ENCODE results near the gene ANKS1A. TPM values are rescaled to one million over a fixed set of nuclear protein-coding genes. Genes with fewer than 3 reads are reported as not detected.

The ANKS1A gene
- total RNA-seq, 4 donors from 2014 or later: 5.3 to 8.6 (median 7.0) TPM

DNA sequence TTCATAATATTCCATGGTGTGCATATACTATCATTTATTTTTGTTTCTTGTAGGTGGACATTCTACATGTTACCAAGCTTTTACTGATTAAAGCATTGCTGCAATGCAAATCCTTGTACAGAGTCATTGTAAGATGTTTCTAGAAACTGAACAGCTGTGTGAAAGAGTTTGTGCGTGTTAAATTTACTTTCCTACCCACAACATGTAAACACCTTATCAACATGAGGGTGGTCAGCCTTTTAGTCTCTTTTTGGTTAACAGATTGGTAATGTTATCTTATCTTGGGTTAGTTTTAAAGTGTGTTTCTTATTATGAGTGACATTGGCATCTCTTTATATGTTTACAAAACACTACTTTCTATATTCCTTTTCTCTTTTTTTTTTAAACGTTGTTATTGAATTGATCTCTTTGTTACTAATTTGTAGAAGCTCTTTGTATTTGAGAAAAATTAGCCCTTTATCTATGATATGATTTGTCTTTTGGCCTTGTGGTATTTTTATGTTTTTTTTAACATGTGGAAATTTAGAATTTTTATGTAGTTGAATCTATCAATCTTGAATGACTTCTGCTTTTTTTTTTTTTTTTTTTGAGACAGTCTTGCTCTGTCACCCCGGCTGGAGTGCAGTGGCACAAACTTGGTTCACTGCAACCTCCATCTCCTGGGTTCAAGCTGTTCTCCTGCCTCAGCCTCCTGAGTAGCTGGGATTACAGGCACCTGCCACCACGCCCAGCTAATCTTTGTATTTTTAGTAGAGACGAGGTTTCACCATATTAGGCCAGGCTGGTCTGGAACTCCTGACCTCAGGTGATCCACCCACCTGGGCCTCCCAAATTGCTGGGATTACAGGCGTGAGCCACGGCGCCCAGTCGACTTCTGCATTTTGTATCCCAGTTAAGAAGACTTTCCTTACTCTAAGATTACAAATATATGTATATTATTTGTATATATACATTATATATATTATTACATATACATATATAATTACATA, 140.0 kb downstream of the ANKS1A start:
- no peaks in the 10 kb centered on the region for H3K36me3 ChIP-seq
- H3K9me3 ChIP-seq: no peaks in the 10 kb centered on the region
- H3K4me3 ChIP-seq: no peak overlapping the region
- H3K27me3 ChIP-seq: no peaks in the 10 kb centered on the region
- peaks cover 31 to 47% of the 10 kb centered on the region in 2 donors for H3K4me1 ChIP-seq
- intact Hi-C loops (cut with DNase I; ENCODE audit: low total_unique reads) (no loop called here), in situ Hi-C loops (cut with MboI; ENCODE audit: low sequenced_read_pairs in 4 of 4) (no loop called here)
- DNase-seq (no peak), ATAC-seq (no peak)
- peak overlapping the region in 3 of 4 donors; percentile 38 to 59 (median 40) for H3K27ac ChIP-seq
- no peak for TF ChIP-seq POLR2A (IDR thresholded peaks at IDR 0.05)
- TF ChIP-seq, protein P1, sequence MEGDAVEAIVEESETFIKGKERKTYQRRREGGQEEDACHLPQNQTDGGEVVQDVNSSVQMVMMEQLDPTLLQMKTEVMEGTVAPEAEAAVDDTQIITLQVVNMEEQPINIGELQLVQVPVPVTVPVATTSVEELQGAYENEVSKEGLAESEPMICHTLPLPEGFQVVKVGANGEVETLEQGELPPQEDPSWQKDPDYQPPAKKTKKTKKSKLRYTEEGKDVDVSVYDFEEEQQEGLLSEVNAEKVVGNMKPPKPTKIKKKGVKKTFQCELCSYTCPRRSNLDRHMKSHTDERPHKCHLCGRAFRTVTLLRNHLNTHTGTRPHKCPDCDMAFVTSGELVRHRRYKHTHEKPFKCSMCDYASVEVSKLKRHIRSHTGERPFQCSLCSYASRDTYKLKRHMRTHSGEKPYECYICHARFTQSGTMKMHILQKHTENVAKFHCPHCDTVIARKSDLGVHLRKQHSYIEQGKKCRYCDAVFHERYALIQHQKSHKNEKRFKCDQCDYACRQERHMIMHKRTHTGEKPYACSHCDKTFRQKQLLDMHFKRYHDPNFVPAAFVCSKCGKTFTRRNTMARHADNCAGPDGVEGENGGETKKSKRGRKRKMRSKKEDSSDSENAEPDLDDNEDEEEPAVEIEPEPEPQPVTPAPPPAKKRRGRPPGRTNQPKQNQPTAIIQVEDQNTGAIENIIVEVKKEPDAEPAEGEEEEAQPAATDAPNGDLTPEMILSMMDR (IDR thresholded peaks at IDR 0.05 in 4 of 5, conservative IDR thresholded peaks at IDR 0.05 in 1 of 5): no peak

DNA sequence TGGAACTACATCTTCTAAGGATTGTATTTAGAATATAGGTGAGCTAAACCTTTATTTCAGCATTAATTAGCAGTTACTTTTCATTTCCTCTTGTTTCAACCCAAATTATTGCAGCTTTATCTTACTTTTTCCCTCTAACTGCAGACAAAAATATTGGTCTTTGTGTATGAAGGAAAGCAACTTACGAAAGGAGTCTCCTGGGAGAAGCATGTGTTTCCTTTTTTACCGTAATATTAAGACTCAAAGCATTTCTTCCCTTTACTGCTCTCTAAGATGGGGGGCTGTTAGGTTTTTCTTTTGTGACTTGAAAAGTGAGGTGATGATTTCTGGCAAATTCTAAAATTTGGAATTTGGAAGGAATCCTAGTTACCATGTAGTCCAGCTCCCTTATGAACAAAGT, 141.0 kb downstream of the ANKS1A start:
- DNase-seq: no peak
- peak in 1 of 2 donors; percentile 43 for ATAC-seq
- Histone ChIP-seq H3K4me3 (no peak overlapping the region), H3K27me3 (no peaks in the 10 kb centered on the region), H3K36me3 (no peaks in the 10 kb centered on the region), H3K9me3 (no peaks in the 10 kb centered on the region), H3K4me1 (peaks cover 31 to 47% of the 10 kb centered on the region in 2 donors), H3K27ac (peak overlapping the region; percentile 12 to 59 (median 36))
- intact Hi-C loops (cut with DNase I; ENCODE audit: low total_unique reads) (no loop called here), in situ Hi-C loops (cut with MboI; ENCODE audit: low sequenced_read_pairs in 4 of 4) (no loop called here)
- TF ChIP-seq, protein P1 (IDR thresholded peaks at IDR 0.05 in 4 of 5, conservative IDR thresholded peaks at IDR 0.05 in 1 of 5): no peak
- no peak for TF ChIP-seq POLR2A (IDR thresholded peaks at IDR 0.05)

DNA sequence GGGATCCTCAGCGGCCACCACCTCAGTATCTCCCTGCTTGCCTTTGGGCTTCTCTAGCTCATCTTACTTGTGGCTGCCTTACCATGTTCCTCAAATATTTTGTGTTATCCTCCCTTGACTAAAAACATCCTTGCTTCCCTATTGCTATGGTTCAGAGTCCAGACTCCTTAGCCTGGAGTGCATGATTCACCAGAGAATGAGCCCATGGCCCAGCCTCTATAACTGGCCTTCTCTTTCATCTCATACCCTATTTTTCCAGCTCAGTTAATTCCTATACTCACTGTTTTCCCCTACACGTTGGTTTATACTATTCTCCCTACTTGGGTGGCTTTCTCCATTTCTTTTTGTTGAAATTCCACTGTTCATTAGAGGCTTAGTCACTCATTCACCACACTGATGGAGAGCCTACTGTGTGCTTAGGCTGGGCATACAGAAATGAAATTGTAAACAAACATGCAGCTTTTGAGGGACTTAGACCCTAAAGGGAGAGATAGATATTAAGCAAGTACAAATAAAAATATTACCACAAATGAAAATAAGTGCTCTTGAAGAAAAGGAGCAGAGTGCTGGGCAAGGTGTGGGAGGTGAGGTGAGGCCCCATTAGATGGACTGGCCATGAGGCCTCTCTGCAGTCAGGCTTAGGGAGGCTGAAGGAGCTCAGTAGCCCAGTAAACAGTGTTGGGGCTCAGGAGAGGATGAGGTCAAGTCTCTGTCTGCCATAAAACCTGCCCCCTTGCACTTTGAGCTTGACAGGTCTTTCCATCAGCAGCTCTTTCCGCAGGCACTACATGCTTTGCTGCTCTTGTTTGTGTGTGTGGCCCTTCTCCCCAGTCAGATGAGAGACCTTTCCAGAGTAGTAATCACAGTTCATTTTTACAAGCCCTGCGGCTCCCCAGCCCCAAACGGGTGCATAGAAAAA, 142.8 kb downstream of the ANKS1A start:
- Histone ChIP-seq H3K4me3 (no peak overlapping the region), H3K4me1 (peaks cover 36 to 53% of the 10 kb centered on the region in 2 donors), H3K36me3 (no peaks in the 10 kb centered on the region), H3K27me3 (no peaks in the 10 kb centered on the region), H3K27ac (no peak overlapping the region), H3K9me3 (no peaks in the 10 kb centered on the region)
- TF ChIP-seq POLR2A (IDR thresholded peaks at IDR 0.05): no peak
- TF ChIP-seq, protein P1 (IDR thresholded peaks at IDR 0.05 in 4 of 5, conservative IDR thresholded peaks at IDR 0.05 in 1 of 5): no peak
- no peak for DNase-seq
- in situ Hi-C loops (cut with MboI; ENCODE audit: low sequenced_read_pairs in 4 of 4) (no loop called here), intact Hi-C loops (cut with DNase I; ENCODE audit: low total_unique reads) (no loop called here)
- ATAC-seq: no peak

DNA sequence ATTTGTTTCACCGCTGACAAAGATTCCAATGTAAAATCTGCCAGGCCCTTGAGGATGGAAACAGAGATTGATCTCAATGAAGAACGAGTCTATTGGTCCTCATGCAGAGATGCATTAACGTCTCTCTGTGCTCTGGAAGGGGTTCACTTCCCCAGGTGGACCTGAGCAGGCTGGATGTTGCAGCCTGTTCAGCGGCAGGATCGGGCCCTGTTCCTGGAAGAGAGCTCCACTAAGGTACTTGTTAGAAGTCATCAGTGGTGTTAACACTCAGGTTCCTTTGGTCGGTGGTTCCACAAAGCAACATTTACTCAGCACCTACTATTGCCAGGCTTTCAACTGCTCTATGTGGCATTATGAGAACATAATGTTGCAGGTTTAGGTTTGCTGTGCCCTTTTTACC, 144.6 kb downstream of the ANKS1A start:
- Histone ChIP-seq H3K4me1 (peaks cover 29 to 50% of the 10 kb centered on the region in 2 donors), H3K36me3 (no peaks in the 10 kb centered on the region), H3K9me3 (no peaks in the 10 kb centered on the region), H3K27ac (peak overlapping the region in 2 of 4 donors; percentile 41 to 55), H3K27me3 (no peaks in the 10 kb centered on the region), H3K4me3 (no peak overlapping the region)
- DNase-seq (no peak), ATAC-seq (no peak)
- intact Hi-C loops (cut with DNase I; ENCODE audit: low total_unique reads): no loop called here
- in situ Hi-C loops (cut with MboI; ENCODE audit: low sequenced_read_pairs in 4 of 4): no loop called here
- no peak for TF ChIP-seq POLR2A (IDR thresholded peaks at IDR 0.05)
